ENCODE data around the gene MMP17.
A peak's percentile ranks its signal among the peaks of the same experiment; 100 is the strongest.

The MMP17 gene

GRCh38 chr12:131892711-131893604 lies 64.8 kb downstream of the MMP17 start:
- DNase-seq (ENCODE audit: insufficient read length, low spot score) (no peak), FAIRE-seq (no peak)
- no peak for TF ChIP-seq POLR2A (IDR thresholded peaks at IDR 0.05; ENCODE audit: low read depth, low read length)
- no peak for TF ChIP-seq TAF1 (IDR thresholded peaks at IDR 0.05; ENCODE audit: low read depth, low read length)

DNA sequence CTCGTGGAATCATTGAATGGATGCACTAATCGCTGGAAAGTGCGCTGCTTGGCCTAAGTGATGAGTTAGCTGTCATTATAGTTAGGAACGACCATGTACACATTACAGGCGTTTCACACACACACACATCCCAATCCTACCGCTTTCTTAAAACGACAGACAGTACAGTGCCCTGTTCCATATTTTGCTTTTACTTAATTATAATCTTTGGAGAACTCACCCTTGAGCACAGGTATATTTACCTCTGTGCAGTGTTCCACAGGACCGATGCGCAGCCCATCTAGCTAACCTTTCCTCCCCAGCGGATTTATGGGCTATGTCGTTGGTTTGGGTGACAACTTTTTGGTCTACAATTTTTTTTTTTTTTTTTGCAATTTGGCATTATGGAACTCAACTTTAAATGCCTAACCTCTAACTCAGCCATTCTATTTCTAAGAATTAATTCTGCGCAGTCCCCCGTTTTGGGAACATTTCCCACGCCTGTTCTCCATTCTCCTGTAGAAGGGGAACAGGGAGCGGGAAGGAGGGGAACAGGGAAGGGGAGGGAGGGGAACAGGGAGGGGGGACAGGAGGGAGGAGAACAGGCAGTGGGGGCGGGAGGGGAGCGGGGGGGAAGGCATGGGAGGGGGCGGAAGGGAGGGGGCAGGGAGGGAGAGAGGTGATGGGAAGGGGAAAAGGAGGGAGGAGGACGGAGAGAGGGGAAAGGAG lies 65.6 kb downstream of the MMP17 start:
- FAIRE-seq (no peak), DNase-seq (ENCODE audit: insufficient read length, low spot score) (no peak)
- TF ChIP-seq PAX5 (IDR thresholded peaks at IDR 0.05; ENCODE audit: insufficient read depth, low read length, severe bottlenecking) (no peak), TAF1 (IDR thresholded peaks at IDR 0.05; ENCODE audit: low read depth, low read length) (no peak)

DNA sequence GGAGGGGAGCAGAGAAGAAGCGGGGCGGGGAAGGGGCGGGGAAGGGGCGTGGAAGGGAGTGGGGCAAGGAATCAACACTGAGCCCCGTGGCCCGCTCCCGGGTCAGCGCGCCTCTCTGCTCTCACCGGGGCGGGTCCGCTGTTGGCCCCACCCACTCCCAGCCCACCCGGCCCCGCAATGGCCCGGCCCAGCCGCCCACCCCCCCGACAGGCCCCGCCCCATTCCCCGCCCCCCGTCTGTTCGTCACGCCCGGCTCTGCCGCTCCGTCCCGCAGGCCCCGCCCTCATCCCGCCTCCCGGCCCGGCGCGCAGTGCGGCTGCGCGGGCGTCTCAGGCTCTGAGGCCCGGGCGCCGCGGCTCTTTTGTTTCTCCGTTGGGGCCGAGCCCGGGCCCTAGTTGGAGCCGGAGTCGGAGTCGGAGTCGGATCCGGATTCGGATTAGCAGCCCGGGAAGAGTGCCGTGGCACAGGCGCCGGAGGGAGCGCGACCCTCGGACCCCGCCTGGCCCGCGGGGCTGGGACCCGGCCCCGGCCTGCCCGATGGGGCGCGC lies 66.2 kb downstream of the MMP17 start, which contains the start of gene ULK1:
TSS of gene ULK1 (plus strand) at position 310 of the 548 bp plus-strand sequence. CDS start 380 bp downstream, outside the sequence.
- TF ChIP-seq PAX5 (IDR thresholded peaks at IDR 0.05; ENCODE audit: insufficient read depth, low read length, severe bottlenecking) (no peak), TAF1 (IDR thresholded peaks at IDR 0.05; ENCODE audit: low read depth, low read length) (no peak), POLR2AphosphoS5 (IDR thresholded peaks at IDR 0.05; ENCODE audit: low read depth, low read length) (0 out of 2 replicates have a peak, but pooled peaks have one; percentile 24), POLR2A (IDR thresholded peaks at IDR 0.05; ENCODE audit: low read depth, low read length) (no peak), SPI1 (IDR thresholded peaks at IDR 0.05; ENCODE audit: low read depth, low read length) (no peak), POU2F2 (IDR thresholded peaks at IDR 0.05; ENCODE audit: low read depth, low read length) (no peak)
- DNase-seq (ENCODE audit: insufficient read length, low spot score) (peak; percentile 100), FAIRE-seq (peak; percentile 89)

DNA sequence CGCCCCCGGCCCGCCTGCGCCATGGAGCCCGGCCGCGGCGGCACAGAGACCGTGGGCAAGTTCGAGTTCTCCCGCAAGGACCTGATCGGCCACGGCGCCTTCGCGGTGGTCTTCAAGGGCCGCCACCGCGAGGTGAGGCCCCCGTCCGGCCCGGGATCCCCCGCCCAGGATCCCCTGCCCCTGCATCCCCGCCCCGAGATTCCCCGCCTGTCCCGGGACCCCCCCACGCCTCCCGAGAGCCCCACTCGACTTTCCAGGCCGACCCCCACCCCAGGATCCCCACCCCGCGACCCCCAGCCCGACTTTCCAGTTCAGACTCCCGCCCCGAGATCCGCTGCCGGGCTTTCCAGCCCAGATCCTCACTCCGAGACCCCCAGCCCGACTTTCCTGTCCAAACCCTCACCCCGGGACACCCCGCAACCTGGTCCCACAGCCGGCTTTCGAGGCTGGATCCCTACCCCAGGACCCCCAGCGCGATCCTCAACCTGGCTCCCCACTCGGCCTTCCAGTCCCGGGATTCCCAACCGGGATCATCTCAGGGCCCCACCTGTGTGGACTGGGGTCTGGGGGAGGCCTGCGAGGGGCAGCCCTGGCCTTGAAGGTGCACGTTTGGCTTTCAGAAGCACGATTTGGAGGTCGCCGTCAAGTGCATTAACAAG lies 66.9 kb downstream of the MMP17 start:
- TF ChIP-seq TAF1 (IDR thresholded peaks at IDR 0.05; ENCODE audit: low read depth, low read length) (no peak), POLR2A (IDR thresholded peaks at IDR 0.05; ENCODE audit: low read depth, low read length) (no peak), POLR2AphosphoS5 (IDR thresholded peaks at IDR 0.05; ENCODE audit: low read depth, low read length) (no peak), SPI1 (IDR thresholded peaks at IDR 0.05; ENCODE audit: low read depth, low read length) (no peak), PAX5 (IDR thresholded peaks at IDR 0.05; ENCODE audit: insufficient read depth, low read length, severe bottlenecking) (no peak), POU2F2 (IDR thresholded peaks at IDR 0.05; ENCODE audit: low read depth, low read length) (no peak)
- no peak for FAIRE-seq
- DNase-seq (ENCODE audit: insufficient read length, low spot score), result peak; percentile 44

- no peak for DNase-seq (ENCODE audit: insufficient read length, low spot score)
- FAIRE-seq, result no peak
- TF ChIP-seq SPI1 (IDR thresholded peaks at IDR 0.05; ENCODE audit: low read depth, low read length) (no peak), POLR2AphosphoS5 (IDR thresholded peaks at IDR 0.05; ENCODE audit: low read depth, low read length) (no peak), POU2F2 (IDR thresholded peaks at IDR 0.05; ENCODE audit: low read depth, low read length) (no peak), PAX5 (IDR thresholded peaks at IDR 0.05; ENCODE audit: insufficient read depth, low read length, severe bottlenecking) (no peak), POLR2A (IDR thresholded peaks at IDR 0.05; ENCODE audit: low read depth, low read length) (no peak), TAF1 (IDR thresholded peaks at IDR 0.05; ENCODE audit: low read depth, low read length) (no peak)
Observed at GRCh38 chr12:131895640-131896079, 67.5 kb downstream of the MMP17 start.

GRCh38 chr12:131896080-131896810 lies 68.1 kb downstream of the MMP17 start:
- peak; percentile 95 for DNase-seq (ENCODE audit: insufficient read length, low spot score)
- FAIRE-seq, result peak; percentile 86
- TF ChIP-seq TAF1 (IDR thresholded peaks at IDR 0.05; ENCODE audit: low read depth, low read length), result no peak
- no peak for TF ChIP-seq POU2F2 (IDR thresholded peaks at IDR 0.05; ENCODE audit: low read depth, low read length)
- no peak for TF ChIP-seq POLR2AphosphoS5 (IDR thresholded peaks at IDR 0.05; ENCODE audit: low read depth, low read length)
- TF ChIP-seq POLR2A (IDR thresholded peaks at IDR 0.05; ENCODE audit: low read depth, low read length), result no peak
- no peak for TF ChIP-seq PAX5 (IDR thresholded peaks at IDR 0.05; ENCODE audit: insufficient read depth, low read length, severe bottlenecking)
- TF ChIP-seq SPI1 (IDR thresholded peaks at IDR 0.05; ENCODE audit: low read depth, low read length), result no peak

GRCh38 chr12:131896811-131897270 lies 68.6 kb downstream of the MMP17 start:
- FAIRE-seq, result no peak
- no peak for TF ChIP-seq POLR2AphosphoS5 (IDR thresholded peaks at IDR 0.05; ENCODE audit: low read depth, low read length)
- no peak for TF ChIP-seq SPI1 (IDR thresholded peaks at IDR 0.05; ENCODE audit: low read depth, low read length)
- no peak for TF ChIP-seq PAX5 (IDR thresholded peaks at IDR 0.05; ENCODE audit: insufficient read depth, low read length, severe bottlenecking)
- no peak for TF ChIP-seq POLR2A (IDR thresholded peaks at IDR 0.05; ENCODE audit: low read depth, low read length)
- no peak for TF ChIP-seq POU2F2 (IDR thresholded peaks at IDR 0.05; ENCODE audit: low read depth, low read length)
- TF ChIP-seq TAF1 (IDR thresholded peaks at IDR 0.05; ENCODE audit: low read depth, low read length), result no peak
- DNase-seq (ENCODE audit: insufficient read length, low spot score), result no peak

DNA sequence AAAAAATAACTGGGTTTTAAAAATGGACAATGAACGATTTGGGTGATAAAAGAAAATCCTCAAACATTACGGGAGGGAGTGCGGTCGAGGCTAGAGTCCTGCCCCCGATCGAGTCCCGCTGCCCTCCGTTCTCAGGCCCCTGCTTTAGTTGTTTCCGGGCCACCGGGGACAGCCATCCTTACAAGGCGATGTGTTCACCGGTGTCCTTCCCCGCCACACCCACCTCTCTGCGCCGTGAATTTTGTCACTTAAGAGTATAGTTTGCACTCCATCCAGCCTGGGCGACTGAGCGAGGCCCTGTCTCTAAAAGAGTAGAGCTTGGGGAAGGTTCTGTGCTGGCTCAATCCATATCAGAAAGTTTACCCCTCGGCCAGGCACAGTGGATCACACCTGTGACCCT lies 69.1 kb downstream of the MMP17 start:
- DNase-seq (ENCODE audit: insufficient read length, low spot score), result no peak
- no peak for TF ChIP-seq POLR2A (IDR thresholded peaks at IDR 0.05; ENCODE audit: low read depth, low read length)
- TF ChIP-seq POU2F2 (IDR thresholded peaks at IDR 0.05; ENCODE audit: low read depth, low read length), result no peak
- no peak for TF ChIP-seq POLR2AphosphoS5 (IDR thresholded peaks at IDR 0.05; ENCODE audit: low read depth, low read length)
- TF ChIP-seq SPI1 (IDR thresholded peaks at IDR 0.05; ENCODE audit: low read depth, low read length), result no peak
- no peak for TF ChIP-seq TAF1 (IDR thresholded peaks at IDR 0.05; ENCODE audit: low read depth, low read length)
- TF ChIP-seq PAX5 (IDR thresholded peaks at IDR 0.05; ENCODE audit: insufficient read depth, low read length, severe bottlenecking), result no peak
- no peak for FAIRE-seq

All from GM12891 (cell line).